Measurements from ENCODE around the gene ZNF691.
"Not testable (repeated sequence)": the region's sequence is repeated elsewhere in the genome, so short reads cannot be mapped to it uniquely, and the experiment has no call there.

ZNF691 gene

DNA sequence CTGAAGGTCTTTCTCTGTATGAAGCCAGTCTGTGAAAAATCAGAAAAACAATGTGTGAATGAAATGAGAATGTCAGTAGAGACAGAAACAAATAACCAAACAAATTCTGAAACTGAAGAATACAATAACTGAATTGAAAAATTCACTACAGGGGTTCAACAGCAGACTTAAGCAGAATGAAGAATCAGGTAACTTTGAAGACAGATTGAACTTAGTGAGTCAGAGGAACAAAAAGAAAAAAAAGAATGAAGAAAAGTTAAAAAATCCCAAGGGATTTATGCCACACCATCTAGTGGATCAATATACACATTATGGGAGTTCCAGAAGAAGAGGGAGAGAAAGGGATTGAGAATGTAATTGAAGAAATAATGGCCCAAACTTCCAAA lies 14.6 kb downstream of the ZNF691 start:
- DNase-seq = no peak

DNA sequence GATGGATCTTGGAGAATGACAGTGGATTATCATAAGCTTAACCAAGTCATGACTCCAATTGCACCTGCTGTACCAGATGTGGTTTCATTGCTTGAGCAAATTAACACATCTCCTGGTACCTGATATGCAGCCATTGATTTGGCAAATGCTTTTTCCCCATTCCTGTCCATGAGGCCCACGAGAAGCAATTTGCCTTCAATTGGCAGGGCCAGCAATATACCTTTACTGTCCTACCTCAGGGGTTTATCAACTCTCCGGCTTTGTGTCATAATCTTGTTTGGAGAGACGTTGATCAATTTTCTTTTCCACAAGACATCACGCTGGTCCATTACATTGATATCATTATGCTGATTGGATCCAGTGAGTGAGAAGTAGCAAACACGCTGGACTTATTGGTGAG lies 20.1 kb downstream of the ZNF691 start:
- no peak for DNase-seq

DNA sequence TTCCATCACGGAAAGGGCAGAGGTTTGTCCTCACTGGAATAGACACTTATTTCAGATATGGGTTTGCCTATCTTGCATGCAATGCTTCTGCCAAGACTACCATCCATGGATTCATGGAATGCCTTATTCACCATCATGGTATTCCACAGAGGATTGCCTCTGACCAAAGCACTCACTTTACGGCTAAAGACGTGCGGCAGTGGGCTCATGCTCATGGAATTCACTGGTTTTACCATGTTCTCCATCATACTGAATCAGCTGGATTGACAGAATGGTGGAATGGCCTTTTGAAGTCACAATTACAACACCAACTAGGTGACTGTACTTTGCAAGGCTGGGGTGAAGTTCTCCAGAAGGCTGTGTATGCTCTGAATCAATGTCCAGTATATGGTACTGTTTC lies 22.1 kb downstream of the ZNF691 start:
- DNase-seq = not testable (repeated sequence)

DNA sequence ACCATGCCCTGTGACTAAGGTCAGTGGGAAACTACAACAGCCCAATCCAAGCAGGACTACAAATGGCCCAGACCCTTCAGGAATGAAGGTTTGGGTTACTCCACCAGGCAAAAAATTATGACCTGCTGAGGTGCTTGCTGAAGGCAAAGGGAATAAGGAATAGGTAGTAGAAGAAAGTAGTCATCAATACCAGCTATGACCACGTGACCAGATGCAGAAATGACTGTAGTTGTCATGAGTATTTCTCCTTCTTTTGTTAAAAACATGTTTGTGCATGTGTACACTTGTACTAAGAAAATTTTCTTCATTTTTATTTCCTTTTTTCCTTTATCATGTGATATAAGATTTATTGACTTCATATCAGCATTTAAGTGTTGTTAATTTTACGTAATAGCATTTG lies 22.8 kb downstream of the ZNF691 start:
- not testable (repeated sequence) for DNase-seq

DNA sequence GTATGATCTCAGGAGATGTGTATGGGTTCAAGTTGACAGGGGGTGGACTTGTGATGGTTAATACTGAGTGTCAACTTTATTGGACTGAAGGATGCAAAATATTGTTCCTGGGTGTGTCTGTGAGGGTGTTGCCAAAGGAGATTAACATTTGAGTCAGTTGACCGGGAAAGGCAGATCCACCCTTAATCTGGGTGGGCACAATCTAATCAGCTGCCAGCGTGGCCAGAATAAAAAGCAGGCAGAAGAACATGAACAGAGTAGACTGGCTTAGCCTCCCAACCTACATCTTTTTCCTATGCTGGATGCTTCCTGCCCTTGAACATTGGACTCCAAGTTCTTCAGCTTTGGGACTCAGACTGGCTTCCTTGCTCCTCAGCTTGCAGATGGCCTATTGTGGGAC lies 23.3 kb downstream of the ZNF691 start:
- DNase-seq = not testable (repeated sequence)

DNA sequence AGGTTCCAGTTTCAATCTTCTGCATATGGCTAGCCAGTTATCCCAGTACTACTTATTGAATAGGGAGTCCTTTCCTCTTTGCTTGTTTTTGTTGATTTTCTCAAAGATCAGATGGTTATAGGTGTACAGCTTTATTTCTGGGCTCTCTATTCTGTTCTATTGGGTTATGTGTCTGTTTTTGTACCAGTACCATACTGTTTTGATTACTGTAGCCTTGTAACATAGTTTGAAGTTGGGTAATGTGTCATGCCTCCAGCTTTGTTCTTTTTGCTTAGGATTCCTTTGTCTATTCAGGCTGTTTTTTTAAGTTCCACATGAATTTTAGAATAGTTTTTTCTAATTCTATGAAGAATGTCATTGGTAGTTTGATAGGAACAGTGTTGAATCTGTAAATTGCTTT lies 26.7 kb downstream of the ZNF691 start:
- not testable (repeated sequence) for DNase-seq

DNA sequence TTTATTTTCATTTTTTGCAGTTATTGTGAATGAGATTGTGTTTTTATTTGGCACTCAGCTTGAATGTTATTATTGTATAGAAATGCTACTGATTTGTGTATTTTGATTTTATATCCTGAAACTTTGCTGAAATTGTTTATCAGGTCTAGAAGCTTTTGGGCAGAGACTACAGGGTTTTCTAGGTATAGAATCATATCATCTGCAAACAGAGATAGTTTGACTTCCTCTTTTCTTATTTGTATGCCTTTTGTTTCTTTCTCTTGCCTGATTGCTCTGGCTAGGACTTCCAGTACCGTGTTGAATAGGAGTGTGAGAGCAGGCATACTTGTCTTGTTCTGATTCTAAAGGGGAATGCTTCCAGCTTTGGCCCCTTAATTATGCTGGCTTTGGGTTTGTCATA lies 27.3 kb downstream of the ZNF691 start:
- no peak for DNase-seq

DNA sequence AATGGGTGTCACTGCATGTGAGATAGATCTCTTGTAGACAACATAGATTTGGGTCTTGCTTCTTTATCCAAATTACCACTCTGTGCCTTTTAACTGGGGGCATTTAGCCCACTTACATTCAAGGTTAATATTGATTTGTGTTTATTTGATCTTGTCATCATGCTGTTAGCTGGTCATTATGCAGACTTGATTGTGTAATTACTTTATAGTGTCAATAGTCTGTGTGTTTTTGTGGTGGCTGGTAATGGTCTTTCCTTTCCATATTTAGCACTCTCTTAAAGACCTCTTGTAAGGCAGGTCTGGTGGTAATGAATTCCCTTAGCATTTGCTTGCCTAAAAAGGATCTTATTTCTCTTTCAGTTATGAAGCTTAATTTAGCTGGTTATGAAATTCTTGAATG lies 29.6 kb downstream of the ZNF691 start:
- no peak for DNase-seq

DNA sequence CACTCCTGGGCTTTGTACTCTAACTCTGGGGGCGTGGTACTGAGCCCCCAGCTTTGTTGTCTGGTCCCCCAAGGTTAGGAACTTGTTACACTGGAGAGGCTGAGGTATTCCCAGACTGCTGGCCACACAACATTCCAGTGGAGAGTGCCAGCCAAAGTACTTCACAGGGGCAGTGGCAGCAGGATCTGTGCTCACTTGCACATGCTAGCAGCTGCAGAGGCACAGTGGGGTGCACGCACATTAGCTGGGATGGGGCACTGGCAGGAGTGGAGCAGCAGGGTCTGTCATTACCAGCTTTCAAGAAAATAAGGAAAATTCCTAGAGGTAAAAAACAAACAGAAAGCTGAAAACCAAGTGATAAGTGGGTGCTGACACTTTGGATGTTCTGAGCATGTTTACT lies 31.0 kb downstream of the ZNF691 start:
- no peak for DNase-seq

DNA sequence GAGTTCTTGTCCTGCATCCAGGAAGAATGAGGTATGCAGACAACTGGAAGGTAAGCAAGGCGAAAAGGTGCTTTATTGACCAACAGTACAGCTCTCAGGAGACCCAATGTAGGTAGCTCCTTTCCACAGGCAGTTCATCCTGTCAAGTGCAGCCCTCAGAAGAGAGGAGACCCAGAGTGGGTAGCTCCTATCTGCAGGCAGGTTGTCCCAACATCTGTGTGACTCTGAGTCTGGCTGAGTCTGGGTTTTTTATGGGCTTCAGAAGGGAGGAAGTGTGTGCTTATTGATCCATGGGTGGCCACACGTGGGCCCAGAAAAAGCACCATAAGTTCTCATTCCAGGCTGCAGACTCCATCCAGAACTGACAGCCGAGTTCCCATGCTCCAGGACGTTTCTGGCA lies 34.0 kb downstream of the ZNF691 start:
- no peak for DNase-seq

DNA sequence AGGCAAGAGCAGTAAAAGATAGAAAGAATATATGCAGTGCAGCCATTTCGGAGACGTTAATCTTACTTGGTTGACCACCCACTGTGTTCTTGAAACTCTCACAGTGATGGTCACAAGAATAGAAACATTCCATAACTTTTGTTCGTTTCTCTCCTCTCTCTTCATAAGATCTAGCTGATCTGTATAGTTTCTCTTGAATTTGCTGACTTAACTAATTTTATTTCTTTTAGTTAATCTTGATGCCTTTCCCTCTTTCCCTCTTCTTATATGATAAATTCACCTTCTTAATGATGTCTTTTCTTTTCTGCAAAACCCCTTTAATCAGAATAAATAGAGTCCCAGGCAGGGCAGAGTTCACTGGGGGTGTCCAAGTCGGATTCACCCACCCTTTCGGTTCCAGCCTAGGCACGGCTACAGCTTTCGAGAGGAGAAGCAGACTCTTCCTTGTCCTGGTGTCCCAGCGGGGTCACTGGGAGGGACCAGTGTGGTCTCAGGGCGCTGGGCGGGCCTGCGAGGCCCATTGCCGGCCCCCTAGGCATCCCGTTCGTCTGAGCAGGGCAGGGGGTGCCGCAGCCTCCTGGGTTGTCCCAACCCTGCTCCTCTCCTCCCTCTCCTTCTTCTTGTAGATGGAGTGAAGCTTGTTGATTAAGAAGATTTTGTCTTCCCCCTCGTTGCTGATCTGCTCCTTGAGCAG lies 39.8 kb downstream of the ZNF691 start:
- DNase-seq = no peak

DNA sequence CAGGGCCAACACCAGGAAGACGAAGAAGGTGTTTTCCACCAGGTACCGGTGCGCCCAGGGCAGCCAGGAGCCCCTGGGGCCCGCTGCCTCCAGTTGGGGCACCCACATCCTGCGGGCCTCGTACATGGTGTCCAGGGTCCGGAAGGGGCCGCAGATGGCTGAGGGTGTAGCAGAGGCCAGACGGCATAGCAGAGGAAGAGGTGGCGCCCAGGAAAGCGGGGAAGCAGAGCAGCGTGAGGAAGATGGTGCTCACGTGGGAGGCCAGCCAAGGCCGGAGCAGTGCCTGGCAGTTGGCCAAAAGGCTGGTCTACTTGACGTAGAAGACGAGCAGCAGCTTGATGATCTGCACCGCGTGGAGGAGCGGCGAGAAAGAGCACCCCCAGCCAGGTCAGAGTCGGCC lies 40.4 kb downstream of the ZNF691 start:
- no peak for DNase-seq

DNA sequence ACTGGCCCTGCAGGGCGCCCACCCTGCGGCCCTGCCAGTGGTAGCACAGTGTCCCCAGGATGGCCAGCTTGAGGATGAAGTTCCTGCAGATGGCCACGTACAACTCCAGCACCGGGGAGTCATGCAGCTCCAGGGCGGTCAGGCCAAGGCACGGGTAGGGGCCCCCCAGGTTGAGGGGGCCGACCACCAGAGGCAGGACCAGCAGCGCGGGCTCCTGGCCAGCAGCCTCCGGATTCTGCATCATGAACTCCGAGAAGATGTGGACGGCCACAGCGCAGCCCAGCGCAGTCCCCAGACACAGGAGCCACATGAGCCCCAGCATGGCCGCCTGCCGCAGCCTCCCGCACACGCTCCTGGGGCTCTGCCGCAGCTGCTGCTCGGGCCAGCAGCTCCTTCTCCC lies 41.0 kb downstream of the ZNF691 start:
- no peak for DNase-seq

DNA sequence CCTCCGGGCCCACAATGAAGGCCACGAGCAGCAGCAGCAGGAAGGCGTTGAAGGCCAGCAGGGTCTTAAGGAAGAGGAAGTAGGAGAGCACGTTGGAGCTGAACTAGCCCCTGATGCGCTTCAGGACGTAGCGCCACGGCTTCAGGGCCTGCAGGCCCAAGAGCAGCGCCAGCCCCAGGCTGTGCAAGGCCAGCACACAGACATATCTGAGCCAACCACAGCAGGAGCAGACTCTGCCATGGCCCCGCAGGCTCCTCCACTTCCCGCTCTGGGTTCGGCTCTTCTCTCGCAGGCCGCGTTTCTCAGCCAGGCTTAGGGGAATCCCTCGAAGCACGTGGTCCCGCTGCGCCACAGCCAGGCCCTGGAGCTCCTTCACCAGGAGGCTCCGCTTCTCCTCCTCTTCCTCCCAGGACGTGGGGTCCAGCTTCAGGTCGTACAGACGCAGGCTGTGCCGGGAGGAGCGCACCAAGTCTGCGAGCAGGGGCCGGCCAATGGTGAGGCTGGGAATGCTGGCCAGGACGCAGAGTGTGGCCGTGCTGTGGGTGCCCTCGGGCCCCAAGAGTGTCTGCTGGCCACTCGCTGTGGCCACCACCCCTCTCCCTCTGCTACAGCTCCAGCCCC lies 41.7 kb downstream of the ZNF691 start:
- DNase-seq = no peak

DNA sequence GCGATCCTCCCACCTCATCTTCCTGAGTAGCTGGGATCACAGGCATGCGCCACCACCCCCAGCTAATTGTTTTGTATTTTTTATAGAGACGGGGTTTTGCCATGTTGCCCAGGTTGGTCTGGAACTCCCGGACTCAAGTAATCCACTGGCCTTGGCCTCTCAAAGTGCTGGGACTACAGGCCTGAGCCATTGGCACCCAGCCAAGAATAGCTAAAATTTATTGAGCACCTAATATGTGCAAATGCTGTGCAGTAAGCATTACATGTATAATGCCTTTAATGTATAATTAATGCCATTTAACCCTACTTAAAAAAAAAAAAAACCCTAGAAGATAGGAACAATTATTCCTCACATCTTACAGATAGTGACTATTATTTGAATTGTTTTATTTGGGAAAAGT lies 42.9 kb downstream of the ZNF691 start:
- no peak for DNase-seq

DNA sequence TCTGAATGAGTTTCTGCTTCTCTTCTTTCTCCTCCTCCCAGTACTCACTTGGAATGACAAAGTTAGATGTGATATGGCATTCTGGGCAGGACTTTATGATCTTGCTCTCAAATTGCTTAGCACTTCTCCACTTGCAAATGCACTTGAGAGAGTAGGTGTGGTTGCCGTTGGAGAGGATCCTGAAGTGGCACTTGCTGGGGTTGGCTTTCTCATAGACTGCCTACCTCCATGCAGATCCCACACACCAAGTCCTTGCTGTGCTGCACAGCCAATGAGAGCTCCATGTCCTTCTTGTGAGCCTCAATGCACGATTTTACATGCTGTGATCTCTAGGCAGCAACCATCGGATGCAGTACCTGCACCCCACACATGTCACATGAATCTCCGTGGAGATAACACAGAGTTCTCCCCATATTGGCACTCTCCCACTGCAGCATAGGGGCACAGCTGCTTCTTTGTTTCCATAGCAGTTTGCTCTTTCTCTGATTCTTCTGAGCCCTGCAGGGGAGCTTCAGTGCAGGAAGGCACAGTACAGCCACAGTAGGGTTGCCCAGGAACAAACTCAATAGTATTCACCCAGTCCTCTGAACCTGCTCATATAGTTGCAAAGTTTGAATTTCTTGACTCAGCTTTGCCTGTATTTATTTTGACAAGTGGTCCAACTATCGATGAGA lies 45.2 kb downstream of the ZNF691 start:
- no peak for DNase-seq

DNA sequence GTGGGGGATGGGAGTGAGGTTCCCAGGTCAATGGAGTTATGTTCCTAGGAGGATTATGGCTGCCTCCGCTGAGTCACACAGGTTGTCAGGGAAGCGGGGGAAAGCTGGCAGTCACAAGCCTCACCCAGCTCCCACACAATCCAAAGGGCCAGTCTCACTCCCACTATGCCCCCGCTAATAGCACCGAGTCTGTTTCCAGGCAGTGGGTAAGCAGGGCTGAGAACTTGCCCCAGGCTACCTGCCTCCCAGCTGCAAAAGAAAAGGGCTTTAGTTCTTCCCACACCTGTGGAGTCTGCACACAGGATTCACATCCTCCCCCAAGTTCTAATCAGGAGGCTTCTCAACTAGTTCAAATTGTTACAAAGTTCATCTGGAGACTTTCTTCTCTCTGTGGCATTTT lies 53.5 kb downstream of the ZNF691 start:
- DNase-seq = not testable (repeated sequence)
